ENCODE data around the gene NATD1.
"Not testable (repeated sequence)": the region's sequence is repeated elsewhere in the genome, so short reads cannot be mapped to it uniquely, and the experiment has no call there.

Gene NATD1

GRCh38 chr17:21228111-21228510 is 25.1 kb downstream of the NATD1 start:
- H3K4me3 ChIP-seq (replicated peaks; ENCODE audit: low read depth, low read length) = no peak overlapping the region
- no peak for TF ChIP-seq CTCF (IDR thresholded peaks at IDR 0.05; ENCODE audit: low read length, missing control alignments)
- DNase-seq (ENCODE audit: low read depth) = no peak

GRCh38 chr17:21227277-21227676 is 25.9 kb downstream of the NATD1 start:
- not testable (repeated sequence) for DNase-seq (ENCODE audit: low read depth); H3K4me3 ChIP-seq (replicated peaks; ENCODE audit: low read depth, low read length)

GRCh38 chr17:21223086-21223485 is 30.1 kb downstream of the NATD1 start:
- DNase-seq (ENCODE audit: low read depth) = no peak
- H3K4me3 ChIP-seq (replicated peaks; ENCODE audit: low read depth, low read length) = no peak overlapping the region
- no peak for TF ChIP-seq CTCF (IDR thresholded peaks at IDR 0.05; ENCODE audit: low read length, missing control alignments)

- DNase-seq (ENCODE audit: low read depth) = no peak
- H3K4me3 ChIP-seq (replicated peaks; ENCODE audit: low read depth, low read length) = no peak overlapping the region
- TF ChIP-seq CTCF (IDR thresholded peaks at IDR 0.05; ENCODE audit: low read length, missing control alignments) = no peak
Observed at GRCh38 chr17:21218831-21219380, 34.3 kb downstream of the NATD1 start.

GRCh38 chr17:21218101-21218500 is 35.1 kb downstream of the NATD1 start:
- no peak for TF ChIP-seq CTCF (IDR thresholded peaks at IDR 0.05; ENCODE audit: low read length, missing control alignments)
- H3K4me3 ChIP-seq (replicated peaks; ENCODE audit: low read depth, low read length) = no peak overlapping the region
- DNase-seq (ENCODE audit: low read depth) = peak; percentile 26

GRCh38 chr17:21217346-21217745 is 35.9 kb downstream of the NATD1 start:
- no peak overlapping the region for H3K4me3 ChIP-seq (replicated peaks; ENCODE audit: low read depth, low read length)
- DNase-seq (ENCODE audit: low read depth) = no peak
- no peak for TF ChIP-seq CTCF (IDR thresholded peaks at IDR 0.05; ENCODE audit: low read length, missing control alignments)

- TF ChIP-seq CTCF (IDR thresholded peaks at IDR 0.05; ENCODE audit: low read length, missing control alignments) = no peak
- DNase-seq (ENCODE audit: low read depth) = peak; percentile 20
- H3K4me3 ChIP-seq (replicated peaks; ENCODE audit: low read depth, low read length) = no peak overlapping the region
Observed at GRCh38 chr17:21215935-21216334, 37.3 kb downstream of the NATD1 start.

All from fibroblast of pulmonary artery (primary cell).